HEK293 (cell line): Measurements from ENCODE around the gene BCL2A1.

Source experiments
- CTCF ChIA-PET: fragments of 350-600 bp; formaldehyde crosslinking; extraction: SDS; loops from one replicate; lab custom pipeline; 2021; ENCODE audit warnings: antibody characterized with exemption; lab: Yijun Ruan, JAX
- POLR2A ChIA-PET: fragments of 300-600 bp; formaldehyde crosslinking; extraction: SDS; loops from one replicate; lab custom pipeline; 2020; ENCODE audit warnings: antibody characterized with exemption, inconsistent platforms; lab: Yijun Ruan, JAX
- H3K27ac ChIP-seq: fragments of 200-500 bp; sonication (Bioruptor generic); 2 replicates; pipeline ENCODE4 v1.5.1; 2014; ENCODE audit warnings: low read depth, low read length, control low read depth, inconsistent platforms; ENCODE audit errors: extremely low read depth
- H3K36me3 ChIP-seq, 2 experiments: fragments of 200-500 bp in 1 of 2; sonication (Bioruptor generic) in 1 of 2; 1 replicate in 1 of 2; 2 replicates in 1 of 2; pipeline ENCODE4 v1.5.1; 2014 to 2017; ENCODE audit warnings: inconsistent platforms in 2 of 2, low read length in 2 of 2; ENCODE audit not compliant: control insufficient read depth in 2 of 2, insufficient read depth in 1 of 2
- H3K4me1 ChIP-seq: fragments of 200-500 bp; sonication (Bioruptor generic); 2 replicates; pipeline ENCODE4 v1.5.1; 2014; ENCODE audit warnings: mild to moderate bottlenecking, low read length, inconsistent platforms; ENCODE audit not compliant: control insufficient read depth, insufficient read depth
- H3K4me3 ChIP-seq: 2 replicates; pipeline ENCODE4 v1.5.1; 2011; ENCODE audit warnings: low read depth, mild to moderate bottlenecking, control low read depth, low read length, moderate library complexity
- H3K9me3 ChIP-seq: fragments of 200-500 bp; sonication (Bioruptor generic); 2 replicates; pipeline ENCODE4 v1.5.1; 2014; ENCODE audit warnings: low read depth, low read length, inconsistent platforms; ENCODE audit not compliant: control insufficient read depth, insufficient read depth
- GLIS2 ChIP-seq: fragments of 450-650 bp; formaldehyde crosslinking; IDR thresholded peaks from 2 replicates; pipeline ENCODE4 v1.5.1; 2016; ENCODE audit warnings: missing biosample characterization, missing genetic modification characterization
- KLF16 ChIP-seq: fragments of 450-650 bp; formaldehyde crosslinking; IDR thresholded peaks from 2 replicates; pipeline ENCODE4 v1.5.1; 2017; ENCODE audit warnings: missing biosample characterization, missing genetic modification characterization
- SCRT1 ChIP-seq: fragments of 450-650 bp; formaldehyde crosslinking; IDR thresholded peaks from 2 replicates; pipeline ENCODE4 v1.5.1; 2016; ENCODE audit warnings: missing biosample characterization, missing genetic modification characterization, borderline replicate concordance
- ZBTB26 ChIP-seq: fragments of 450-650 bp; formaldehyde crosslinking; optimal IDR thresholded peaks from 2 replicates; pipeline ENCODE3; 2016; ENCODE audit warnings: missing biosample characterization, mild to moderate bottlenecking, missing genetic modification characterization
- ZBTB44 ChIP-seq: fragments of 450-650 bp; IDR thresholded peaks from 2 replicates; pipeline ENCODE4 v1.5.1; 2018; ENCODE audit warnings: missing biosample characterization, mild to moderate bottlenecking, missing genetic modification characterization
- ZBTB49 ChIP-seq: fragments of 450-650 bp; formaldehyde crosslinking; IDR thresholded peaks from 2 replicates; pipeline ENCODE4 v1.5.1; 2016; ENCODE audit warnings: missing biosample characterization, missing genetic modification characterization, low read depth
- ZNF335 ChIP-seq: fragments of 450-650 bp; formaldehyde crosslinking; conservative IDR thresholded peaks from 2 replicates; pipeline ENCODE4 v1.5.1; 2016; ENCODE audit warnings: missing biosample characterization, missing genetic modification characterization
- ZNF354C ChIP-seq: fragments of 450-650 bp; formaldehyde crosslinking; IDR thresholded peaks from 2 replicates; pipeline ENCODE4 v1.5.1; 2016; ENCODE audit warnings: missing biosample characterization, missing genetic modification characterization, low read depth, borderline replicate concordance
- ZNF433 ChIP-seq: fragments of 450-650 bp; formaldehyde crosslinking; IDR thresholded peaks from 2 replicates; pipeline ENCODE4 v1.5.1; 2016; ENCODE audit warnings: missing biosample characterization, missing genetic modification characterization, low read depth
- ZNF488 ChIP-seq: fragments of 450-650 bp; formaldehyde crosslinking; IDR thresholded peaks from 2 replicates; pipeline ENCODE4 v1.5.1; 2016; ENCODE audit warnings: missing biosample characterization, missing genetic modification characterization
- ZNF670 ChIP-seq: fragments of 450-650 bp; formaldehyde crosslinking; IDR thresholded peaks from 2 replicates; pipeline ENCODE4 v1.5.1; 2016; ENCODE audit warnings: missing biosample characterization, missing genetic modification characterization, low read depth
- ZNF792 ChIP-seq: fragments of 450-650 bp; formaldehyde crosslinking; IDR thresholded peaks from 2 replicates; pipeline ENCODE4 v1.5.1; 2016; ENCODE audit warnings: missing biosample characterization, missing genetic modification characterization
- ZXDB ChIP-seq: fragments of 450-650 bp; formaldehyde crosslinking; IDR thresholded peaks from 2 replicates; pipeline ENCODE4 v1.5.1; 2016; ENCODE audit warnings: missing biosample characterization, missing genetic modification characterization

The BCL2A1 gene

GRCh38 chr15:79973456-79974195 lies 2.6 kb upstream of the BCL2A1 start (continued):
- TF ChIP-seq ZBTB49 (tag by site-specific recombination) (no peak), ZNF335 (no peak), ZXDB (tag by site-specific recombination) (no peak)

- H3K4me3 ChIP-seq: no peak overlapping the region
- POLR2A ChIA-PET: no interaction called here
- TF ChIP-seq ZNF792 (tag by site-specific recombination): no peak
- TF ChIP-seq, all 188 proteins: peak for 0
- H3K9me3 ChIP-seq: no peaks in the 10 kb centered on the region
- 0 out of 2 replicates have a peak, but pooled peaks cover 2% of the 10 kb centered on the region for H3K4me1 ChIP-seq
- H3K27ac ChIP-seq: no peak overlapping the region
- H3K36me3 ChIP-seq: no peaks in the 10 kb centered on the region
- CTCF ChIA-PET: interaction anchor here (0.7 kb wide), 1 partner anchor 21 kb away, joined by 4 read pairs; no protein-coding TSS in a partner anchor
Observed at GRCh38 chr15:79972863-79973262, 1.9 kb upstream of the BCL2A1 start.

GRCh38 chr15:79970181-79970580 lies 815 bp downstream of the BCL2A1 start:
- ChIA-PET POLR2A (no interaction called here), CTCF (interaction anchor here (1.2 kb wide), 1 partner anchor 10 kb away, joined by 5 read pairs; no protein-coding TSS in a partner anchor)
- H3K27ac ChIP-seq: no peak overlapping the region
- no peaks in the 10 kb centered on the region for H3K9me3 ChIP-seq
- TF ChIP-seq ZNF354C (tag by site-specific recombination) (no peak), SCRT1 (tag by site-specific recombination) (no peak), ZBTB26 (tag by site-specific recombination) (no peak), ZNF488 (tag by site-specific recombination) (no peak), ZNF433 (tag by site-specific recombination) (no peak), ZBTB44 (tag by site-specific recombination) (no peak), KLF16 (no peak), ZNF670 (tag by site-specific recombination) (no peak), GLIS2 (tag by site-specific recombination) (no peak)
- H3K4me1 ChIP-seq: 0 out of 2 replicates have a peak, but pooled peaks cover 2% of the 10 kb centered on the region
- no peaks in the 10 kb centered on the region for H3K36me3 ChIP-seq
- no peak overlapping the region for H3K4me3 ChIP-seq
